NCI-H446 (cell line): ENCODE measurements around the gene BMPR1B.
"Not testable (repeated sequence)": the region's sequence is repeated elsewhere in the genome, so short reads cannot be mapped to it uniquely, and the experiment has no call there.

ENCODE experiments used
- DNase-seq, 2 experiments: peaks; one replicate each; lab custom pipeline; 2025; lab: John Stamatoyannopoulos, UW

BMPR1B gene

GRCh38 chr4:94763005-94763404 is 5.2 kb downstream of the BMPR1B start:
- no peak for DNase-seq

GRCh38 chr4:94763500-94763899 is 5.7 kb downstream of the BMPR1B start:
- no peak for DNase-seq

DNA sequence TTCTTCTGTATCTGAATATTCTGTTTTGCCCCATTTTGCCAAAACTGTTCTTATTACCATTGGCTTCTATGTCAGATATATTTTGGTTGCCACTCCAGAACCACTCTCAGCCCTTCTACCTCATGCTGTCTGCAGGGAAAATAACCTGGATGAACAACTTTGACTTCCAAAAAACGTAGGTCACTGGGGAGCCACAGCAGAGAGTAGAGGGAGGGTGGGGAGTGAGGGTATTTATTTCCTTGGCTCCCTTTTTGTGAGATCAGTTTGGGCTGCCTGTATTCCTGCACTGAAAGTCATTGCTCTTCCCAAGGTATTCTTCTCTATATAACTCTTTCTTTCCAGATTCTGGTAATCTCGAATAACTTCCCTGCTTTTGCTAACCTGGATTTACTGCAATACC is 6.3 kb downstream of the BMPR1B start:
- no peak for DNase-seq

DNA sequence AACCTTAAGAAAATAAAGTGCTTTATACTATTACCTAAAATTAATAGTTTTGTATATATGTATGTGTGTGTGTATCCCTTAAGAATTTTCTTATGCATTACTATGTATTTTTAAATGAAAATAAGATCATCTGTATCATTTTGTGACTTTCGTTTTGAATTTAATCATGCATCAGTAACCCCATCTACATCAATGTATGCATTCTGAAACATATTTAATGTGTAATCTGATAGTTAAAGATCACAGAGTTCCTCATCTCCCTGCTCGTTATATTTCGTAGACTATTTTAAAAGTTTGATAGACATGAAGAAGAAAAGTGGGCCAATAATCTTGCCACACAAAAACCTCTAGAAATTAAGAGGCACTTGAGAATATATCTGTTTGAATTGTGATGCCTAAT is 7.4 kb downstream of the BMPR1B start:
- no peak for DNase-seq

GRCh38 chr4:94765648-94766047 is 7.9 kb downstream of the BMPR1B start:
- no peak for DNase-seq

DNA sequence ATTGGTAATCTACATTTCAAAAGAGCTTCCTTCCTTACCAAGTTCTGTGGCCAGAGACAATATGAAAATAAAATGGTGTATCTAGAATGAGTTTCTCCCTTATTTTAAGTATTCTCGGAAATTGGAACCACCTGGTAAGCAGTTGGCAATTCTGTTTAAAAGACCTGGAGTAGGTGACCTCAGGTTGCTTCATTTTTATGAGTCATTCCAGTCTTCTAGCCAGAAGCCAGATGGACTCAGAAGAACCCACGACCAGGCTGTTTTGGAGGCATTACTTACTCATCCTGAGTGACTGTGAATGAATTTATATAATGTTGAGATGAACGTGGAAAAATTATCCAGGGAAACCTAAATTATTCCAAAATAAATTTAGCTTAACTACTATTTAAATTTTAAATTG is 9.1 kb downstream of the BMPR1B start:
- DNase-seq: no peak

GRCh38 chr4:94767446-94767845 is 9.7 kb downstream of the BMPR1B start:
- DNase-seq: no peak

DNA sequence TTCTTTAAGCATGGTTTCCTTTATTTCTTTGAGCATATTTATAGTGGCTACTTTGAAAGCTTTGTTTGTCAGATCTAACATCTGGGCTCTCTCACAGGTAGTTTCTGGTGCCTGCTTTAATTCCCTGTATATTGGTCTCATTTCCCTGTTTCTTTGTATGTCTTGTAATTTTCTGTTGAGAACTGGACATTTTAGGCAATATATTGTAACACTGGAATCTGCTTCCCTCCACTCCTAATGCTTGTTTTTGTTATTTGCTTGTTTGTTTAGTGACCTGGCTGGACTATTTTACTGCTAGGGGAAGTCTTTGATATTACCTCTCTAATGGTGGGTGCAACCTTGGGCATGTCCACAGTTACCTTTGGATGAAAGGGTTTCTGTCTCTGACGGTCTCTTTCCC is 25.0 kb downstream of the BMPR1B start:
- no peak for DNase-seq

DNA sequence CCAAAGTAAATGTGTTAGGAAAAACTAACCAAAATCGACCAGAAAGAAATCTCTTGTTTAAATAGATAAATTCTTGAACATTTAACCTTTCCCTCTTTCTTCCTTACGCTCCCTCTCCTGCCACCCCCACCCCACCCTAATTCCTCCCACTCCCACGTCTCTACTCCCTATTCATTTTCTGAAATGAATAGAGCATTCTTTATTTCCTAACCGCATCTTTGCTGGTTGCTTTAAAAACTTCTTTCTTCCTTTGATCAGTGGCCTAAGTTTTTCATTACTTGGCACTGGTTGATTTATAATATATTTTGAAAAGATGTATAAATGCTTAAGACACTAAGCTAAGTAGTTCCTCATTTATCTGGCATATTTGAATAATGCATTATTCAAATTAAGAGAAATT is 33.9 kb downstream of the BMPR1B start:
- no peak for DNase-seq

DNA sequence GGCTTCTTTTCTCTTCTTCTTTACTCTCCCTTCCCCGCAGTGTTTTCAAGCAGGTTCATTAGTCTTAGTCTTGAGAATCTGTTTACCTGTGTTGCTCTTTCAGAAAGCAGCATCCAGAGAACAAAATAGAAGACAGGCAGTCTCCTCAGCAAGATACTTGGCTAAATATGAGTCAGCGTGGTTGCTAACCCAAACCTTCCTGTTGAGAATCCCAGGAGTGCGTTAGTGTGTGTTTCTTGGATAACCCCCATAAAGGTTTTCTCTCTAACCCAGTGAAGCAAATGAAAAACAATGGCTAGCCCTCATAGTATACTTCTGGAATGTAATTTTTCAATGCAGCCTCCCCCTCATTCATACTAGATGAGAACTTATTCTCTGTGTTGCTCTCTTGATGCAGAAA is 41.1 kb downstream of the BMPR1B start:
- no peak for DNase-seq

- no peak for DNase-seq
Observed at GRCh38 chr4:94801016-94801415, 43.3 kb downstream of the BMPR1B start.

DNA sequence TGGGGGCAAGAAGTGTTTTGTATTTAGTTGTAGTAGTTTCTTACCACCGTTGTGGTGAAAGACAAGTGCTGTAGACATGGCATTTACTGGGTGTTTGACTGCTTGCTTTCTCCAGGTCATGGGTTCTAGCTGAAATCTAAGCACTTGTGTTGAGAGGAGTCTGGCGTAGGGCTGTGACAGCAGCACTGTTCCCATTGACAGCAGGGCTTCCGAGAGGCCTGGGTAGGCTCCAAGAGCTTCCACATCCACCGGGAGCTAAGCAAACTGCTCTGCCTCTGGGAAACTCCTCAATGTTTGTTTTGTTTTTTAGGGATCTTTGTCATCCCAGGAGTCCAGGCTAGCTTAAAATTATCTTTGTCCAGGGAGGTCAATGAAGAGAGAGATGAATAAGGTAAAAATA is 44.3 kb downstream of the BMPR1B start:
- no peak for DNase-seq

DNA sequence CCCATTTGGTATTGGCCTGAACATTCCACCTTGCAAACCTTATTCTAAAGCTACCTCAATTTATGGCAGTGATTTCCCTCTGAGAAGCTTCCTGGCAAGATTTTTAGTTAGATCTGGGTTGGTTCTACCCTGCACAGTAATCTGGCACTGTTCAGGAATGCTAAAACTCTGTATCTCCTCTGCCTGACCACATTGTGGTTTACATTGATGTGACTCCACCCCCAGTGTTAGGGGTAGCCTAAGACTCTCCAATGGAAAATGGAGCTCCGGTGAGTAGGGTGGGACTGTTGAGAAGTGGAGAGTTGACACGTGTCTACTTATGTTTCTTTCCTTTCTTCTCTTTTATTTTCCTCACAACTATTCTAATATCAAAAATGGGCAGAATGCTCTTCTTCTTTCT is 45.4 kb downstream of the BMPR1B start:
- DNase-seq: no peak

DNA sequence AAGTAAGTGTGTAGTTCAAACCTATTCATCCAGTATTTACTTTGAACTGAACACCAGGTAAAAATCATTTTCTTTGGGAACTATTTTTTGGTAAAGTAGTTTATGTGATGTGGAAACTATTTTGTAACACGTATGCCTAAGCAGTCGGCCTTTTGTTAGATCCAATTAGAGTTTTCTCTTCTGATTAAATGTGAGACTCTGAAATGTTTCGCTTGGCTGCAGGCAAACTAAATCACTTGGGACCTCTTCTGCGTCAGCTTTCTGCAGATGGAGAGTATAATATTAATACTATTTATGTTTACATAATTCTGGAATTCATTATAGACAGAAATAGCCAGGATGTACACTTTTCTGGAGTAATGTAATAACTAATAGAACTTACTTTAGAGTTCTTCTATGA is 46.9 kb downstream of the BMPR1B start:
- DNase-seq: no peak

DNA sequence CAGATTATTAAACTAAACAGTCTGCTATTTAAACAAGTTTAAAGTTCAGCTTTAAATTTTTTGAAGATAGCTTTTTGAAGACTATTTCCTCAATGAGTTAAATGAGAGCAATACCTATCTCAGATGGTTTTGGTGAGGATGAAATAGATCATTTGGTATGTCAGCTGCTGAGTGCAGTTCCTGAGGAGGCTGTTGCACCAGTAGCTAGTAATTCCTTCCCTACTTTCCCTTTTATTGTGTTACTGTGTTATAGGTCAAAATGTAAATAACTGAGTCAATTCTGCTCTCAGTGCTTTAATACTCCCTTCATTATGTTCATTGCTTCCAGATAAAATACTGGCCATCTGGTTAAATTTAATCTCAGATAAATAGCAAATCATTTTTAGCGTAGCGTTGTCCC is 48.6 kb downstream of the BMPR1B start:
- no peak for DNase-seq

DNA sequence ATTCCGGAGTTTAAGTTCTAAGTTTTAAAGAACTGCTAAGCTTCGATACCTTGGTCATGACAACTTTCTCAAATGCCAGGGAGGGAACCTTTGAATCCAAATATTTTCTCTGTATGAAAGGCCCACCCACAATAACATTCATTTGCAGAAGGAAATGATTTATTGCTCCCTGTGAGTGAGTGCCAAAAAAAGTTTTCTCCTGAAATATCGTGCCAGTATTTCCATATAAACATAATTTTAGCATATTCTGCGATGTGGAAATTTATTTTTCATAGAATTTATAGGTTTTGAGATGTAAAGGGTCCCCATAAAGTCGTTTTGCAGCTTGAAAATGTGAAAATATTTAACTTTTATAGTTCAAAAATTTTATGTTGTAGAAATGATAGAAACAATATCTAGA is 53.9 kb downstream of the BMPR1B start:
- DNase-seq: no peak

DNA sequence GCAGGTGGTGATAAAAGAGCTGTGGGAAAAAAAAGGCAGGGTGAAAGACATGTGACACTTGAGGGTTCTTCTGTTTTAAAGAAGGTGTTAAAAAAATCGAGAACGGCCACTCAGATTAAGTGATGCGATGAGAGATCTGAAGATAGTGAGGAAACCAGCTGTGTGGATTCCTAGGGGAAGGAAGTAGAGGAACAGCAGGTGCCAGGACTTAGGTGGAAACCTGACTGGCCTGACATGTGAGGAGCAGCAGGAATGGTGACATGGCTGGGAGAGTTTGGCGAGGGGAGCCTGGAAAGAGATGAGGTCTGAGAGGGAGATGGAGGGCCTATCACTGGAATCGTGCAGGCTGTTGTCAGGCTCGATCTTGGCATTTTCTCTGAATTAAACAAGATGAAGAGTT is 55.5 kb downstream of the BMPR1B start:
- no peak for DNase-seq

DNA sequence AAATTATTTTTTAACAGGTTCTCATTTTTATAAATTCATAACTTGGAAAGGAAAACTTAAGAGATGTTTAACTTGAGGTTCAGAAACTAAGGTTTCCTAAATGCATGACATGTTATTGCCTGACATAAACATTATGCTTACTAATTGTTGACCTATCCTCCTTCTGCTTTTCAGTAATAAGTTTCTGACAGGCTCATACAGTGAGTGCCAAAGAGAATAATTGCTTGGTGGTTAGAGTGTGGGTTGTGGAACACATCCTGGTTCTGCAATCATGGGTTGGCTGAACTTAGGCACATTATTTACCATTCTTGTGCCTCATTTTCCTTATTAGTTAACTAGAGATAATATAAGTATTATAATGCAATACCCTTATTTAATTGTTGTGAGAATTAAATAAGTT is 56.5 kb downstream of the BMPR1B start:
- DNase-seq: no peak

DNA sequence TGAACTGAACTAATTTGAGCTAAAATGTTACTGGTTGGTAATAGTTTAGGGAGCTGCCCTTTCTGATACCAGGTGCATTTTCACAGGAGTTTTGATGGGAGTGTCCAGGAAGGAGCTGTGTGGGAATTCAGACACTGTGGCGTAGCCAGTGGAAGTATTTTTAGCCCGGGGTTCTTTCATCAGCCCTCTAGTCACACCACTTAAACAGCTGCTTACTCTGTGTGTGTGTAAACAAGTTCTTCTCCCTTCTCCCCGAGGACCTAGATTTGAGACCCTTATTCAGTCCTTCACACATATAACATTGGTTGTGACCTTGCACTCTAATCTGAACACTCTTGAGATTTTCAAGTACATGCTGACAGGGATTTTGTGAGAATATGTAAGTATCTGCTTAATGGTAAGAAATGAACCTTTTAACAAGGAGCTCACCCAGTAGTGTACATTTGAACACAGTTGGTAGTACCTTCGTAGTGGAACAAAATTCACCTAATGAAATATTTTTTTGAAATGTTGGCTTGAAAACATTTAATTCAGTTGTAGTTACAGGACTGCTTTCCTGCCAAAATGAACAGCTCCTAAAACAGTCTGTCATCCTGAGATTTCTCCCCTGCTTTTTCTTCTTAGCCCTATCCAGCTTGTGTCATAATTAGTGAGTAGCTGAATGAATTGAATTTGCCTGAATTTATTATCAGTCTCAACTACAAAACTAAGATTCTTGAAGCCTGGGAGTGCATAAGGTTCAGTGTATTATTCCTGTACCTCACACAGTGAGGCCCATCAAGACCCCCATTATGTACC is 61.8 kb downstream of the BMPR1B start:
- no peak for DNase-seq

DNA sequence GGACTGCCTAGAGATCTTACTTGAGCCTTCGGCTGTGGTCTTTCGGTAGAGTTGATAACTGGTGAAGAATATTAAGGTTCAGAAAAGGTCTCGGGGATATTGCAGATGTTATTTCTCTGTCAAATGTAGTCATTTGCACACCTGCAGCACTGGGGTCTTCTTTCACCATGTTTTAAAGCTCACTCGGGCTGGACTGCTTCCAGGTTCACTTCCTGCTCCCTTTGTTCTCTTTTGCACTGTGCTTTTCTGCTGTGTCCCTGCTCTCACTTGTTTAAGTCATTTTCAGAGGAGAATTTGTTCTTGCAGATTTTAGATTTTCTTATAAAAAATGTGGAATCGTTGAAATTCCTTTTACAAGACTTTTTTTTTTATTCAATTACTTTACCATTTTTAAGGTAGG is 68.5 kb downstream of the BMPR1B start:
- no peak for DNase-seq

GRCh38 chr4:94827481-94828110 is 69.8 kb downstream of the BMPR1B start:
- DNase-seq: no peak

DNA sequence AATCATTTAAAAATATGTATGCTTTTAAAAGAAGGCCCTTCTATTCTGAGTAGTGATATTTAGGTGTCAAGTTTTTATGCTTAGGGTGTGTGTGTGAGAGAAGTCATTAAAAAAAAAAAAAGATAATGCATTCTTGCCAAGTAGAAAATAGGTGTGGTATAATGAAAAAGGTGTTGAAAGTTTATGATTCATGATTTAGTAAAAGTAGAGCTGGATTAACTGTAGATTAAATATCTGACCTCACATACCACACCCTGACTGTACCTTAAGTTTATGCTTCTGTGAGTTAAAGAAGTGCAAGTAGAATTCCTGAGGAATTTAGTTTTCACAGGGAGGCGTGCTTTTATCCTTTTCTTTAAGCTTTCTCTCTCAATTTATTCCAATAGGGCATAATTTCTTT is 71.1 kb downstream of the BMPR1B start:
- DNase-seq: no peak

DNA sequence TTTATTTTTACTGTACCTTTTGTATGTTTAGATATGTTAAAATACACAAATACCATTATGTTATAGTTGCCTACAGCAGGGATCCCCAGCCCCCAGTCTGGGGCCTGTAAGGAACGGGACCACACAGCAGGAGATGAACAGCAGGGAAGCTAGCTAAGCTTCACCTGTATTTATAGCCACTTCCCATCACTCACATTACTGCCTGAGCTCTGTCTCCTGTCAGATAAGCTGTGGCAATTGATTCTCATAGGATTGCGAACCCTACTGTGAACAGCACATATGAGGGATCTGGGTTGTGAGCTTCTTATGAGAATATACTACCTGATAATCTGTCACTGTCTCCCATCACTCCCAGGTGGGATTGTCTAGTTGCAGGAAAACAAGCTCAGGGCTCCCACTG is 73.9 kb downstream of the BMPR1B start:
- DNase-seq: no peak

- DNase-seq: not testable (repeated sequence)
Observed at GRCh38 chr4:94832329-94832728, 74.6 kb downstream of the BMPR1B start.
